Endothelial cell of umbilical vein (primary cell): Measurements from ENCODE around the gene HOXA3. TPM values are rescaled to one million over a fixed set of nuclear protein-coding genes. Genes with fewer than 3 reads are reported as not detected.

Experiments used
- BruUV-seq: library from RNA; stranded (reverse); fragments of 400-500 nt; replicated peaks from 2 replicates; lab custom pipeline; 2021; lab: Mats Ljungman, UMichigan
- CTCF ChIA-PET: fragments of 300-600, 350-600 bp; sonication (Branson Sonifier 250); formaldehyde crosslinking; loops from one replicate; lab custom pipeline; 2021; ENCODE audit warnings: antibody characterized with exemption, inconsistent platforms; lab: Charles Lee
- POLR2A ChIA-PET: fragments of 300-600, 350-600 bp; sonication (Branson Sonifier 250); formaldehyde crosslinking; loops from one replicate; lab custom pipeline; 2021; ENCODE audit warnings: antibody characterized with exemption, inconsistent platforms; lab: Charles Lee
- DNase-seq: peaks from one replicate; pipeline ENCODE4 v3.0.0-alpha.2; 2011; ENCODE audit warnings: low read depth, low spot score
- FAIRE-seq: peaks from 2 replicates; lab custom pipeline; 2011; peaks lifted over from hg19 to GRCh38; lab: Jason Lieb, UNC
- H2AFZ ChIP-seq: 2 replicates; pipeline ENCODE4 v1.6.0; 2012; ENCODE audit warnings: low read depth, low read length, control low read depth, inconsistent platforms
- H3K27ac ChIP-seq: 2 replicates; pipeline ENCODE4 v1.5.1; 2011; ENCODE audit warnings: low read depth, mild to moderate bottlenecking, control low read depth, low read length, moderate library complexity; ENCODE audit not compliant: insufficient read depth
- H3K27me3 ChIP-seq, 2 experiments: 2 replicates each; pipeline versions ENCODE4 v1.6.0 to v1.6.1; 2011; ENCODE audit warnings: low read length in 2 of 2, mixed read lengths in 1 of 2; ENCODE audit not compliant: control insufficient read depth in 2 of 2, insufficient read depth in 2 of 2
- H3K36me3 ChIP-seq, 2 experiments: 2 replicates in 1 of 2; 3 replicates in 1 of 2; pipeline ENCODE4 v1.5.1; 2011; ENCODE audit warnings: low read length in 2 of 2, mild to moderate bottlenecking in 1 of 2, moderate library complexity in 1 of 2; ENCODE audit not compliant: control insufficient read depth in 2 of 2, insufficient read depth in 2 of 2; ENCODE audit errors: extremely low read depth in 1 of 2
- H3K4me1 ChIP-seq: 3 replicates; pipeline ENCODE4 v1.5.1; 2011; ENCODE audit warnings: mild to moderate bottlenecking, low read length; ENCODE audit not compliant: control insufficient read depth, insufficient read depth; ENCODE audit errors: extremely low read depth
- H3K4me2 ChIP-seq: 2 replicates; pipeline ENCODE4 v1.6.1; 2011; ENCODE audit warnings: low read length, control low read depth, mixed read lengths; ENCODE audit not compliant: insufficient read depth
- H3K4me3 ChIP-seq, 3 experiments: fragments of 200-600 bp in 1 of 3; sonication (generic), shearing (Covaris generic) in 1 of 3; replicated peaks in 1 of 3; 2 replicates each; pipeline ENCODE4 v1.5.1; 2011 to 2016; ENCODE audit warnings: control low read depth in 3 of 3, low read length in 3 of 3, mild to moderate bottlenecking in 2 of 3, inconsistent platforms in 1 of 3, low read depth in 1 of 3, moderate library complexity in 1 of 3; ENCODE audit not compliant: insufficient read depth in 1 of 3
- H3K79me2 ChIP-seq: 2 replicates; pipeline ENCODE4 v1.6.0; 2012; ENCODE audit warnings: low read length, inconsistent platforms; ENCODE audit not compliant: control insufficient read depth, insufficient read depth
- H3K9ac ChIP-seq: replicated peaks from 2 replicates; pipeline ENCODE3; 2011; ENCODE audit warnings: low read length, control low read depth; ENCODE audit not compliant: insufficient read depth; ENCODE audit errors: extremely low read depth
- H3K9me1 ChIP-seq: replicated peaks from 3 replicates; pipeline ENCODE4 v1.6.0; 2011; ENCODE audit warnings: mild to moderate bottlenecking, low read length; ENCODE audit not compliant: control insufficient read depth, insufficient read depth; ENCODE audit errors: extremely low read depth
- H3K9me3 ChIP-seq: replicated peaks from 2 replicates; pipeline ENCODE4 v1.5.1; 2012; ENCODE audit warnings: low read length, inconsistent platforms; ENCODE audit not compliant: control insufficient read depth, insufficient read depth
- H4K20me1 ChIP-seq: replicated peaks from 2 replicates; pipeline ENCODE3; 2011; ENCODE audit warnings: mild to moderate bottlenecking, low read length; ENCODE audit not compliant: control insufficient read depth, insufficient read depth; ENCODE audit errors: extremely low read depth
- CTCF ChIP-seq, 2 donors: IDR thresholded peaks; 1 replicate in 1 of 2; 2 replicates in 1 of 2; pipeline ENCODE4 v1.5.1; 2011; ENCODE audit warnings: low read length in 2 of 2, mild to moderate bottlenecking in 2 of 2, moderate library complexity in 2 of 2, control low read depth in 1 of 2, inconsistent platforms in 1 of 2, low read depth in 1 of 2; ENCODE audit not compliant: insufficient read depth in 1 of 2; ENCODE audit errors: extremely low read depth in 1 of 2
- EZH2 ChIP-seq: IDR thresholded peaks from 2 replicates; pipeline ENCODE4 v1.6.1; 2012; ENCODE audit warnings: borderline replicate concordance, low read depth, mild to moderate bottlenecking, moderate library complexity, low read length, inconsistent platforms; ENCODE audit not compliant: severe bottlenecking
- FOS ChIP-seq: IDR thresholded peaks from 2 replicates; pipeline ENCODE4 v1.6.1; 2011; ENCODE audit warnings: mild to moderate bottlenecking, low read length, moderate library complexity, borderline replicate concordance; ENCODE audit not compliant: insufficient read depth
- GATA2 ChIP-seq: IDR thresholded peaks from 2 replicates; pipeline ENCODE4 v1.7.0; 2011; ENCODE audit warnings: low read depth, mild to moderate bottlenecking, moderate library complexity, mixed read lengths, low read length; ENCODE audit not compliant: insufficient read length, insufficient read depth
- JUN ChIP-seq: IDR thresholded peaks from 2 replicates; pipeline ENCODE4 v1.6.1; 2011; ENCODE audit warnings: borderline replicate concordance, low read depth; ENCODE audit not compliant: insufficient read length, insufficient read depth
- MYC ChIP-seq: IDR thresholded peaks from one replicate; pipeline ENCODE4 v1.6.1; 2011; ENCODE audit warnings: mild to moderate bottlenecking, low read depth, low read length
- POLR2A ChIP-seq: IDR thresholded peaks from 2 replicates; pipeline ENCODE4 v1.6.1; 2012; ENCODE audit warnings: low read depth, mild to moderate bottlenecking, control low read depth, low read length
- POLR2AphosphoS5 ChIP-seq: IDR thresholded peaks from 2 replicates; pipeline ENCODE4 v1.6.1; 2012; ENCODE audit warnings: low read depth, mild to moderate bottlenecking, control low read depth, low read length, moderate library complexity; ENCODE audit not compliant: insufficient read depth
- dilution Hi-C: fragments of 300-500 bp; cut with MboI; formaldehyde crosslinking; loops from one replicate; pipeline ENCODE4 v1.15.0; 2019; ENCODE audit warnings: low sequenced_read_pairs; ENCODE audit not compliant: extremely low pct_ligation_motif_present
- intact Hi-C: fragments of 100-400 bp; cut with micrococcal nuclease; formaldehyde crosslinking; loops from one replicate; pipeline ENCODE4 v1.10.0; 2022
- polyA plus RNA-seq, 4 experiments: library from polyadenylated mRNA; depleted of rRNA in 3 of 4; stranded (reverse) in 3 of 4; unstranded in 1 of 4; fragments of >200 nt; gene quantifications; 2 replicates each; pipeline versions ENCODE4 v1.2.1 to v1.2.3, GENCODE V29; 2011 to 2012; ENCODE audit warnings: missing spikeins in 1 of 4
- total RNA-seq: library from RNA; stranded (reverse); gene quantifications from 2 replicates; pipeline ENCODE4 v1.2.3, GENCODE V29; 2021
- TF ChIP-seq, protein P1 (sequence below): IDR thresholded peaks from 2 replicates; pipeline ENCODE4 v1.6.1; 2011; ENCODE audit not compliant: insufficient read depth, insufficient read length

Gene HOXA3
- total and polyA plus RNA-seq, 2 donors (not counting 3 experiments of a cell fraction or from before 2014, with no cell fraction given), result 4.7 to 14.0 TPM

DNA sequence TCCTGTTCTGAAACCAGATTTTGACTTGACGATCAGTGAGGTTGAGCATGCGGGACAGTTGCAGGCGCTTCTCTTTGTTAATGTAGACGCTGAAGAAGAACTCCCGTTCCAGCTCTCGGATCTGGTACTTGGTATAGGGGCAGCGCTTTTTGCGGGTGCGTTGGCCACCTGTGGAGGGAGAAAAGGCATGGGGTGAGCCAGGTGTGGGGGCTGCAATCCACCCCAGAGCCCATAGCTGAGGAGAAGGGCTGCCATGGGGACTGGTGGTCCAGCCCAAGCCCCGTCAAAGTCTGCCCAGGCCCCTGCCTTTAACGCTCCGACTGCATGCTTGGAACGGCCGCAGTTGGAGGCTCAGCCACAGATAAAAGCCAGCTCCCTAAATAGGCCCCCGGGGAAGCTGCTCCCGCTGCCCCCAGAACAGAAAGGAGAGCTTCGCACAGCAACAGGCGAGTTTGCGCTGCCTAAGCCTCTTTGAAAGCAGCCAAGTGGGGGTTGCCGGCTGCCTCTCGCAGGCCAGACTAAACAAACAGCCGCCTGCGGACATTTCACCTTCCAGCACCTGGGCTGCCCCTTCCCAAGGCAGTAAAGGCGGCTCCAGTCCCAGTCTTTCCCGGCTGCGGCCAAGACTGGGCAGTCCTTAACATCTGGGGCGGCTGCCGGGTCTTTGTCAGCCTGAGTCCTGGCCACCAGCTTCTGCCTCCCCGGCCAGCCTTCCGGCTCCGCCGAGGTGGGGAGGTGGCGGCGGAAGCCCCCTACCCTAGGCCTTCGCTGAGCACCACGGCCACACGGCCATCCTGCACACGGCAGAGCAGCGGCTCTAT, 30.7 kb upstream of the HOXA3 start:
- peak overlapping the region; percentile 88 for H3K9ac ChIP-seq
- peak; percentile 49 for FAIRE-seq
- H3K9me3 ChIP-seq, result no peaks in the 10 kb centered on the region
- no peak for TF ChIP-seq CTCF (IDR thresholded peaks at IDR 0.05; ENCODE audit: extremely low read depth in 1 of 2, insufficient read depth in 1 of 2, low read depth in 1 of 2, low read length in 2 of 2)
- TF ChIP-seq FOS, result no peak
- no peak for TF ChIP-seq GATA2
- TF ChIP-seq, protein P1, sequence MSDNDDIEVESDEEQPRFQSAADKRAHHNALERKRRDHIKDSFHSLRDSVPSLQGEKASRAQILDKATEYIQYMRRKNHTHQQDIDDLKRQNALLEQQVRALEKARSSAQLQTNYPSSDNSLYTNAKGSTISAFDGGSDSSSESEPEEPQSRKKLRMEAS, result no peak
- no peak for TF ChIP-seq EZH2
- no peak for TF ChIP-seq POLR2AphosphoS5
- TF ChIP-seq MYC, result no peak
- no peak for TF ChIP-seq JUN
- no peak for TF ChIP-seq POLR2A
- peaks cover 58% of the 10 kb centered on the region for H3K4me1 ChIP-seq
- POLR2A ChIA-PET, result interaction anchor here (0.8 kb wide), 1 partner anchor 65 kb away, joined by 3 read pairs; no protein-coding TSS in a partner anchor
- H3K9me1 ChIP-seq, result no peaks in the 10 kb centered on the region
- H3K36me3 ChIP-seq, result no peaks in the 10 kb centered on the region
- peak overlapping the region; percentile 82 for H3K4me2 ChIP-seq
- CTCF ChIA-PET, result interaction anchor here (0.9 to 6.0 kb wide), 8 partner anchors 10 to 911 kb away, joined by 3 to 49 read pairs (median 5); partner anchors contain the start of gene HOXA10
- no TSS peak for BruUV-seq
- peak overlapping the region; percentile 82 to 91 (median 84) for H3K4me3 ChIP-seq
- peak; percentile 50 for DNase-seq
- peaks cover 87% of the 10 kb centered on the region for H3K79me2 ChIP-seq
- dilution Hi-C loops, result no loop called here
- intact Hi-C loops, result no loop called here
- peak overlapping the region; percentile 3 for H2AFZ ChIP-seq
- peak overlapping the region; percentile 90 for H3K27ac ChIP-seq
- no peaks in the 10 kb centered on the region for H3K27me3 ChIP-seq
- H4K20me1 ChIP-seq, result no peaks in the 10 kb centered on the region
